HG03354 (cell line): ENCODE results near the gene DPH1.

Source experiments
- ATAC-seq: cut with Tn5 transposase; IDR thresholded peaks from one replicate; pipeline ENCODE4 v1.9.1; 2021; ENCODE audit warnings: mild to moderate bottlenecking; ENCODE audit not compliant: unreplicated experiment, poor library complexity, severe bottlenecking

The DPH1 gene

GRCh38 chr17:2092253-2092652 lies 62.3 kb downstream of the DPH1 start:
- ATAC-seq: no peak

- ATAC-seq: no peak
Measured at GRCh38 chr17:2093349-2093748, 63.4 kb downstream of the DPH1 start.
